Ectodermal cell (in vitro differentiated cells): ENCODE results near the gene ZNF385D. TPM values are rescaled to one million over a fixed set of nuclear protein-coding genes. Genes with fewer than 3 reads are reported as not detected.

Source experiments
- H3K27ac ChIP-seq: 2 replicates; pipeline ENCODE4 v1.7.0; 2013; ENCODE audit warnings: mild to moderate bottlenecking, low read depth, low read length; ENCODE audit not compliant: insufficient read depth, poor library complexity, severe bottlenecking
- H3K27me3 ChIP-seq: 2 replicates; pipeline ENCODE4 v1.7.0; 2013; ENCODE audit warnings: mild to moderate bottlenecking, low read length; ENCODE audit not compliant: insufficient read depth, control insufficient read depth, poor library complexity, severe bottlenecking
- H3K36me3 ChIP-seq: one replicate; pipeline ENCODE4 v1.7.0; 2013; ENCODE audit warnings: low read length; ENCODE audit not compliant: control insufficient read depth, insufficient read depth
- H3K4me1 ChIP-seq: one replicate; pipeline ENCODE4 v1.7.0; 2013; ENCODE audit warnings: low read length; ENCODE audit not compliant: control insufficient read depth, insufficient read depth
- H3K4me3 ChIP-seq: 2 replicates; pipeline ENCODE4 v1.7.0; 2013; ENCODE audit warnings: low read depth, low read length, control low read depth; ENCODE audit not compliant: insufficient read depth
- H3K9me3 ChIP-seq: 2 replicates; pipeline ENCODE4 v1.7.0; 2013; ENCODE audit warnings: mild to moderate bottlenecking, low read length, moderate library complexity; ENCODE audit not compliant: control insufficient read depth
- whole genome bisulfite sequencing, 2 experiments: methylation state at CpG; one replicate each; pipeline ENCODE4 v1.1.7; 2013; ENCODE audit warnings: missing lambda C conversion rate in 2 of 2; 5-methylcytosine and 5-hydroxymethylcytosine counted together
- polyA plus RNA-seq, 4 experiments: library from polyadenylated mRNA; stranded (reverse); fragments of 50-300 nt; gene quantifications; one replicate each; pipeline ENCODE4 v1.2.3, GENCODE V29; 2013

Gene ZNF385D
- polyA plus RNA-seq (2013, experiment 1 of 4): 4.4 TPM
- polyA plus RNA-seq (2013, experiment 2 of 4): 5.8 TPM
- 6.5 TPM for polyA plus RNA-seq (2013, experiment 3 of 4)
- 7.1 TPM for polyA plus RNA-seq (2013, experiment 4 of 4)

GRCh38 chr3:21750831-21751391 is at the start of gene ZNF385D:
Gene ZNF385D (minus strand): TSS chr3:21751210. CDS start chr3:21750916, 294 bp downstream.
- WGBS, 2 experiments: 0 to 1% methylated on average over 31 of the region's 31 CpGs
- Histone ChIP-seq H3K27ac (no peak within 1 kb of the TSS), H3K27me3 (peaks cover 3% of the 10 kb centered on the region), H3K4me3 (peak within 1 kb of the TSS; percentile 58), H3K36me3 (no peaks in the 10 kb centered on the region), H3K9me3 (no peaks in the 10 kb centered on the region), H3K4me1 (peaks cover 3% of the 10 kb centered on the region)

- no peaks in the 10 kb centered on the region for H3K27me3 ChIP-seq
- no peaks in the 10 kb centered on the region for H3K9me3 ChIP-seq
- 94% methylated on average over 9 of the region's 9 CpGs for WGBS, 2 experiments
- no peaks in the 10 kb centered on the region for H3K4me1 ChIP-seq
- H3K27ac ChIP-seq: no peak overlapping the region
- no peaks in the 10 kb centered on the region for H3K36me3 ChIP-seq
- H3K4me3 ChIP-seq: no peak overlapping the region
These were observed 47.5 kb upstream of the ZNF385D start for GRCh38 chr3:21798356-21799088.

GRCh38 chr3:21795921-21796320 is 44.9 kb upstream of the ZNF385D start:
- H3K4me3 ChIP-seq: no peak overlapping the region
- H3K27me3 ChIP-seq: no peaks in the 10 kb centered on the region
- H3K27ac ChIP-seq: no peak overlapping the region
- WGBS, 2 experiments: 89 to 93% methylated on average over 2 of the region's 2 CpGs
- H3K9me3 ChIP-seq: no peaks in the 10 kb centered on the region
- H3K36me3 ChIP-seq: no peaks in the 10 kb centered on the region
- no peaks in the 10 kb centered on the region for H3K4me1 ChIP-seq

- no peaks in the 10 kb centered on the region for H3K9me3 ChIP-seq
- H3K27ac ChIP-seq: no peak overlapping the region
- no peak overlapping the region for H3K4me3 ChIP-seq
- H3K36me3 ChIP-seq: no peaks in the 10 kb centered on the region
- H3K27me3 ChIP-seq: no peaks in the 10 kb centered on the region
- no peaks in the 10 kb centered on the region for H3K4me1 ChIP-seq
- WGBS, 2 experiments: 83 to 90% methylated on average over 5 of the region's 5 CpGs
These were observed 44.3 kb upstream of the ZNF385D start for GRCh38 chr3:21795152-21795837.

GRCh38 chr3:21794291-21794690 is 43.3 kb upstream of the ZNF385D start:
- 93 to 98% methylated on average over 2 of the region's 2 CpGs for WGBS, 2 experiments
- Histone ChIP-seq H3K27me3 (no peaks in the 10 kb centered on the region), H3K9me3 (no peaks in the 10 kb centered on the region), H3K27ac (no peak overlapping the region), H3K4me3 (no peak overlapping the region), H3K36me3 (no peaks in the 10 kb centered on the region), H3K4me1 (no peaks in the 10 kb centered on the region)

GRCh38 chr3:21792176-21792575 is 41.2 kb upstream of the ZNF385D start:
- Histone ChIP-seq H3K4me1 (no peaks in the 10 kb centered on the region), H3K27ac (no peak overlapping the region), H3K9me3 (no peaks in the 10 kb centered on the region), H3K4me3 (no peak overlapping the region), H3K36me3 (no peaks in the 10 kb centered on the region), H3K27me3 (no peaks in the 10 kb centered on the region)
- 92 to 95% methylated on average over 1 of the region's 1 CpG for WGBS, 2 experiments

GRCh38 chr3:21791356-21791755 is 40.3 kb upstream of the ZNF385D start:
- no peaks in the 10 kb centered on the region for H3K27me3 ChIP-seq
- H3K4me3 ChIP-seq: no peak overlapping the region
- 87 to 100% methylated on average over 1 of the region's 2 CpGs for WGBS, 2 experiments
- H3K9me3 ChIP-seq: no peaks in the 10 kb centered on the region
- no peaks in the 10 kb centered on the region for H3K4me1 ChIP-seq
- no peaks in the 10 kb centered on the region for H3K36me3 ChIP-seq
- H3K27ac ChIP-seq: no peak overlapping the region

- Histone ChIP-seq H3K4me1 (no peaks in the 10 kb centered on the region), H3K36me3 (no peaks in the 10 kb centered on the region), H3K4me3 (no peak overlapping the region), H3K27ac (no peak overlapping the region), H3K27me3 (no peaks in the 10 kb centered on the region), H3K9me3 (no peaks in the 10 kb centered on the region)
- WGBS, 2 experiments: 100% methylated on average over 1 of the region's 1 CpG; no CpG with 5 or more reads in 1 of the 2 experiments
These were observed 39.5 kb upstream of the ZNF385D start for GRCh38 chr3:21790466-21790865.

GRCh38 chr3:21789730-21790129 is 38.7 kb upstream of the ZNF385D start:
- no CpG with 5 or more reads among the region's 1 CpG for WGBS, 2 experiments
- Histone ChIP-seq H3K4me1 (no peaks in the 10 kb centered on the region), H3K4me3 (no peak overlapping the region), H3K9me3 (no peaks in the 10 kb centered on the region), H3K27me3 (no peaks in the 10 kb centered on the region), H3K27ac (no peak overlapping the region), H3K36me3 (no peaks in the 10 kb centered on the region)

- H3K4me3 ChIP-seq: no peak overlapping the region
- H3K36me3 ChIP-seq: no peaks in the 10 kb centered on the region
- no peak overlapping the region for H3K27ac ChIP-seq
- H3K9me3 ChIP-seq: no peaks in the 10 kb centered on the region
- no peaks in the 10 kb centered on the region for H3K27me3 ChIP-seq
- WGBS, 2 experiments: 78 to 93% methylated on average over 1 to 2 of the region's 2 CpGs
- H3K4me1 ChIP-seq: no peaks in the 10 kb centered on the region
These were observed 35.4 kb upstream of the ZNF385D start for GRCh38 chr3:21786438-21786797.
